Measurements from ENCODE around the gene ADCY1.
A peak's percentile ranks its signal among the peaks of the same experiment; 100 is the strongest.

ADCY1 gene

DNA sequence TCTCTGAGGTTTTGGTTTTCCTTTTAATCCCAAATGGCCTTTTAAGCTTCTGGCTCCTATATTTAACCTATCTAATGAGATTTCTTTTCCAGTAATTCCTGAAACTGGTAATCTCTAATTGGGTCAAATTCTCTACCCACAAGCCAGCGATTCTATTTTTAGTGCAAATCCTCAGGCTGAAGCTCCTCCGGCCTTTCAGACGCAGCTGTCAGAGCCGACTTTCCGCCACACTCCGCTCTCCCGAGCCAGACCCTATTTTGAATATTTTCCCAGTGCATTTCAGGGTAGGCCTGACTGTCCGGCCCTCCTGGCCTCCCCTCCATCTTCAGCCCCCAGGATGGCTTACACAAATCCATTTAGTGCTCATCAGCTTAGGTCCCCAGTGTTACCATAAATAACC, 9.7 kb upstream of the ADCY1 start:
- no peak overlapping the region for H3K4me3 ChIP-seq (ENCODE audit: low read length)
- DNase-seq (ENCODE audit: low read depth), result peak; percentile 26
- TF ChIP-seq, protein P1, sequence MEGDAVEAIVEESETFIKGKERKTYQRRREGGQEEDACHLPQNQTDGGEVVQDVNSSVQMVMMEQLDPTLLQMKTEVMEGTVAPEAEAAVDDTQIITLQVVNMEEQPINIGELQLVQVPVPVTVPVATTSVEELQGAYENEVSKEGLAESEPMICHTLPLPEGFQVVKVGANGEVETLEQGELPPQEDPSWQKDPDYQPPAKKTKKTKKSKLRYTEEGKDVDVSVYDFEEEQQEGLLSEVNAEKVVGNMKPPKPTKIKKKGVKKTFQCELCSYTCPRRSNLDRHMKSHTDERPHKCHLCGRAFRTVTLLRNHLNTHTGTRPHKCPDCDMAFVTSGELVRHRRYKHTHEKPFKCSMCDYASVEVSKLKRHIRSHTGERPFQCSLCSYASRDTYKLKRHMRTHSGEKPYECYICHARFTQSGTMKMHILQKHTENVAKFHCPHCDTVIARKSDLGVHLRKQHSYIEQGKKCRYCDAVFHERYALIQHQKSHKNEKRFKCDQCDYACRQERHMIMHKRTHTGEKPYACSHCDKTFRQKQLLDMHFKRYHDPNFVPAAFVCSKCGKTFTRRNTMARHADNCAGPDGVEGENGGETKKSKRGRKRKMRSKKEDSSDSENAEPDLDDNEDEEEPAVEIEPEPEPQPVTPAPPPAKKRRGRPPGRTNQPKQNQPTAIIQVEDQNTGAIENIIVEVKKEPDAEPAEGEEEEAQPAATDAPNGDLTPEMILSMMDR (conservative IDR thresholded peaks at IDR 0.05; ENCODE audit: low read depth, low read length), result no peak

DNA sequence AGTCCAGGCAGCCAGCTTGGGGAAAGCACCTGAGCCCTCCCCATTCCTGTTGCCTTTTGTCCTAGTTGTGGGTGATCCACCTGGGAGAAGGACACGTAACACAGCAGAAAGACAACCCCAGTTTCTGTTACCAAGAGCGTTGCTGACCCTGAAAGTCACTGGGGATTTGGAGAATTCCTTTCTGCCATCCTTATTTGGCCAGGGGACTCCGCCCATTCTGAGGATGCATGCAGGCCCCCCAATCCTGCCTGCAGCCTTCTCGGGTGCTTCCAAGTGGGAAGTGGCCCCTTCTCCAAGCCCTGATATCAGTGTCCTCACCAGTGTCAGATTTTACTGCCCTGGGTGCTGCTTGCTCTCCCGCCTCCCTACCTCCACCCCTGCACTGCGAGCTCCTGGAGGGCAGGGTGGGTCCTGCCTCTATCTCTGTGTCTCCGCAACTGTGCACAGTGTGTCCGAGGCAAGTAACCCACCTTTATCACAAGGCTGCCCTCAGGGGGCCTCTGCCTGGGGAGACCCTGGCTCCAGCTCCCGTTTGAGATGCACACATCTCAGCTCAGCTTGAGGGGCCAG, 9.2 kb upstream of the ADCY1 start:
- DNase-seq (ENCODE audit: low read depth), result no peak
- TF ChIP-seq, protein P1 (conservative IDR thresholded peaks at IDR 0.05; ENCODE audit: low read depth, low read length), result no peak
- H3K4me3 ChIP-seq (ENCODE audit: low read length), result no peak overlapping the region

DNA sequence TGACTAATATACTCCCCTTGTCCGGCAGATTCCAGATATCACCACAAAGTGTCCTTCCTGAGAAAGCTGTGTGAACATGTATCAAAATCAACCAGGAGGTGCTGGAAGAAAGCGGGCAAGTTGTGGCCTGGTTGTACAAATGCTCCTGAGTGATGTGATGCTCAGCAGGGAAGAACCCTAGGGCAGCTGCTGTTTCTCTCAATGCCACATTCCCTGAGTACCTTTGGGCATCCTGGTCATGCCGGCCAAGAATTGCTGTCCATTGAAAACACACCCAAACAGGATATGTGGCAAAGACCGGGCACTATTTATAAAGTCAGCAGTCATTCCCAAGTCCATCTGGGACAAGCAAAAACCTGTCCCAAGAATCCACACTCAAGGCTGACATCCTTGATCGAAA, 7.8 kb upstream of the ADCY1 start:
- no peak overlapping the region for H3K4me3 ChIP-seq (ENCODE audit: low read length)
- no peak for DNase-seq (ENCODE audit: low read depth)
- TF ChIP-seq, protein P1 (conservative IDR thresholded peaks at IDR 0.05; ENCODE audit: low read depth, low read length), result no peak

DNA sequence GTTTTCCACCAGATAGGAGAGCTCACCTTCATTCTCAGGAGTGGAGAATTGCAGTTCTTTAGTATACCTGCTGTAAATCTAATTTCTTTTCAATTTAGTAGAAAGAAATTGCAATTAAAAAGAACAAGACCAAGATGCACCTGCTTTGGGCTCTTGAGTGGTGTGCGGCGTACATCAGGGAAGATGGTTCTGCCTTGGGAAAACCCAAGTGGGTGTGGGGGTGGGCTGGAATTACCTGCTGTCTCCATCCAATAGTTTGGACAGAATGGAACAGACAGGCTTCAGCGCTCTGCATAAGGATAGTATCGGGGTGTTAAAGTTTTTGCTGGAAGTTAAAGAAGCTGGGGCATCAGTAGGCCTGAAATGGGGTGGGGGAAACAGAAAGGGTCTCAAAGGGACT, 7.2 kb upstream of the ADCY1 start:
- TF ChIP-seq, protein P1 (conservative IDR thresholded peaks at IDR 0.05; ENCODE audit: low read depth, low read length), result no peak
- H3K4me3 ChIP-seq (ENCODE audit: low read length), result no peak overlapping the region
- no peak for DNase-seq (ENCODE audit: low read depth)

DNA sequence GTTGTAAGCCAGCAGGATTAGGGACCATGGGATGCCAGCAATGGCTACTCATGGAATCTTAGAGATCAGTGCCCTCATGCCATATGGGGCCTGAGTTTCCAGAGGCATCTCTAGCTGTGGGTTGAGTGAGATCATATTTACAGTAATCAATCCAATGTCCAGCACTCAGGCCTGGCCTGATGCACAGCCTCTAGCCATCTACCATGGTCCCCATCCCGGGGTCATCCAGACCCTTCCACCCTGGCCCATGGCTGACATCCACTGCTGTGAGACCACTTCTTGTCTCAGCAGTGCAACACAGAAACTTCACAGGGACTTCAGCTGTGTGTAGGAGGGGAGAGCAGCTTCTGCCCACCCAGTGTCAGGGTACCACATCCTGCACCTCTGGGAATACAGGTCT, 6.5 kb upstream of the ADCY1 start:
- DNase-seq (ENCODE audit: low read depth), result no peak
- TF ChIP-seq, protein P1 (conservative IDR thresholded peaks at IDR 0.05; ENCODE audit: low read depth, low read length), result no peak
- H3K4me3 ChIP-seq (ENCODE audit: low read length), result no peak overlapping the region

DNA sequence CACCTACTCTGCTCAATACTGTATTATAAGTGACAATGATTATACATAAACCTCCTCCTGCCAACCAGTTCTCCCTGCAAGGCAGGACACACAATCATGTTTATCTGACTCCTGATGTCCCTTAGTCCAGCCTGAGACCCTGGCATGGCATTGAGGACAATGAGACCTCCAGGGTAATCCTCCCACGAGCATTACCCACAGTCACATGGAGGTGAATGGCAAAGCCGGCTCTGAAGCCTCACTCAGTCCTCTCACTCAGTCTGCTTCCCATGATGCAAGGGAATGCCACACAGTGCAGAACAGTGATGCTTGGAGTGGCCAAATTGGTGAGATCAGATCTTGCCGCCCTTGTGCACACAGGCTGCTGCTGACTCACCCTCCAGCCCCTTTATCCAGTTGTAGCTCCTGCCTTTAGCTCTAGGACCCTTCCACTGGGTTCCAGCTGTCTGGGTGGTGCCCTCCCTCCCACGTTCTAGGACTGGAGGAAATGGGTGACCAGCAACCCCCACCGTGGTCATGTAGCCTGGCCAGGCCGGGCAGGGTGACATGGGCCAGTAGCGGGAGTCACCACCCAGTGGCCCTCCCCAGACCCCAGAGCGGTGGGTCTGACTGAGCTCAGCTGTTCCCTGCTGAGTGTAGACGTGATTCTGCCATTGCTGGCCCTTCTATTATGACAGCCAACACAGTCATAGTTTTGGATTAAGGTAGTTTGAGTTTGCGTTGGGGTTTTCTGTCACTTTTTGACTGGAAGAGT, 5.5 kb upstream of the ADCY1 start:
- TF ChIP-seq, protein P1 (conservative IDR thresholded peaks at IDR 0.05; ENCODE audit: low read depth, low read length), result no peak
- H3K4me3 ChIP-seq (ENCODE audit: low read length), result no peak overlapping the region
- no peak for DNase-seq (ENCODE audit: low read depth)

DNA sequence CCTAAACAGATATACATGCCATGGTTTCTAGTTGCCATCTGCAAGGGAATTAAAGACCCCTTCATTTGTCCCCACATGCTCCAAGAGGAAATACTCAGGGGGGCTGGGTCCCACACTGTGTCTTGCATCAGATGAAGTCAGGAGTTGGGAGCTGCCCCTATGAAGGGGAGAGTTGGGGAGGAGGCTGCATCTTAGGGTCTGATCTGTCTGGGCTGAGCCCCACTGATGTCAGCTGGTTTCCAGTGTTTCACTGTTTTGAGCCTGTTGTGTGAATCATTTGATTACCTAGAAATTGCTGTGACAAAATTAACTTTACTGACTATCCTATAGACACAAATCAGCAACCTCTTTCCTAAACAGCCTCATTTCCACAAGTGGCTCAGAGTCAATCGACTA, 4.9 kb upstream of the ADCY1 start:
- no peak overlapping the region for H3K4me3 ChIP-seq (ENCODE audit: low read length)
- DNase-seq (ENCODE audit: low read depth), result no peak
- TF ChIP-seq, protein P1 (conservative IDR thresholded peaks at IDR 0.05; ENCODE audit: low read depth, low read length), result no peak
